Measurements from ENCODE around the gene ENHO.

The ENHO gene

GRCh38 chr9:34503406-34503805 lies 19.4 kb downstream of the ENHO start:
- H3K27ac ChIP-seq (ENCODE audit: low read depth, low read length): no peak overlapping the region
- H3K4me2 ChIP-seq (ENCODE audit: low read depth, low read length, poor library complexity, severe bottlenecking): no peak overlapping the region
- no peaks in the 10 kb centered on the region for H3K9me2 ChIP-seq (replicated peaks; ENCODE audit: insufficient read depth, low read length)
- H3K36me3 ChIP-seq (ENCODE audit: low read length): no peaks in the 10 kb centered on the region
- no peaks in the 10 kb centered on the region for H4K20me1 ChIP-seq (ENCODE audit: low read depth, low read length)
- H3K27me3 ChIP-seq (ENCODE audit: low read length): no peaks in the 10 kb centered on the region
- no peaks in the 10 kb centered on the region for H3K9me3 ChIP-seq (ENCODE audit: insufficient read depth, low read length)
- TF ChIP-seq CTCF (IDR thresholded peaks at IDR 0.05; ENCODE audit: insufficient read depth, low read length, poor library complexity, severe bottlenecking) (no peak), EZH2phosphoT487 (conservative IDR thresholded peaks at IDR 0.05; ENCODE audit: low read length) (no peak)
- no peak overlapping the region for H3K4me3 ChIP-seq (ENCODE audit: insufficient read depth, low read length, poor library complexity, severe bottlenecking)
- H3K9ac ChIP-seq (ENCODE audit: low read length): no peak overlapping the region
- H3F3A ChIP-seq (ENCODE audit: insufficient read depth): no peaks in the 10 kb centered on the region
- no peaks in the 10 kb centered on the region for H3K79me2 ChIP-seq (ENCODE audit: insufficient read depth, low read length)
- H2AFZ ChIP-seq (ENCODE audit: low read depth, low read length, severe bottlenecking): no peak overlapping the region

GRCh38 chr9:34502891-34503290 lies 19.9 kb downstream of the ENHO start:
- Histone ChIP-seq H3K9ac (ENCODE audit: low read length) (no peak overlapping the region), H3K4me2 (ENCODE audit: low read depth, low read length, poor library complexity, severe bottlenecking) (no peak overlapping the region), H2AFZ (ENCODE audit: low read depth, low read length, severe bottlenecking) (no peak overlapping the region), H3K36me3 (ENCODE audit: low read length) (no peaks in the 10 kb centered on the region), H3K27ac (ENCODE audit: low read depth, low read length) (no peak overlapping the region), H3K9me2 (replicated peaks; ENCODE audit: insufficient read depth, low read length) (no peaks in the 10 kb centered on the region), H3F3A (ENCODE audit: insufficient read depth) (no peaks in the 10 kb centered on the region), H3K4me3 (ENCODE audit: insufficient read depth, low read length, poor library complexity, severe bottlenecking) (no peak overlapping the region), H4K20me1 (ENCODE audit: low read depth, low read length) (no peaks in the 10 kb centered on the region), H3K79me2 (ENCODE audit: insufficient read depth, low read length) (no peaks in the 10 kb centered on the region), H3K27me3 (ENCODE audit: low read length) (no peaks in the 10 kb centered on the region), H3K9me3 (ENCODE audit: insufficient read depth, low read length) (no peaks in the 10 kb centered on the region)
- TF ChIP-seq CTCF (IDR thresholded peaks at IDR 0.05; ENCODE audit: insufficient read depth, low read length, poor library complexity, severe bottlenecking) (no peak), EZH2phosphoT487 (conservative IDR thresholded peaks at IDR 0.05; ENCODE audit: low read length) (no peak)

- no peaks in the 10 kb centered on the region for H3K9me3 ChIP-seq (ENCODE audit: insufficient read depth, low read length)
- H3F3A ChIP-seq (ENCODE audit: insufficient read depth): no peaks in the 10 kb centered on the region
- TF ChIP-seq CTCF (IDR thresholded peaks at IDR 0.05; ENCODE audit: insufficient read depth, low read length, poor library complexity, severe bottlenecking) (no peak), EZH2phosphoT487 (conservative IDR thresholded peaks at IDR 0.05; ENCODE audit: low read length) (no peak)
- H3K9me2 ChIP-seq (replicated peaks; ENCODE audit: insufficient read depth, low read length): no peaks in the 10 kb centered on the region
- H3K27me3 ChIP-seq (ENCODE audit: low read length): no peaks in the 10 kb centered on the region
- H4K20me1 ChIP-seq (ENCODE audit: low read depth, low read length): no peaks in the 10 kb centered on the region
- no peak overlapping the region for H3K4me2 ChIP-seq (ENCODE audit: low read depth, low read length, poor library complexity, severe bottlenecking)
- H3K9ac ChIP-seq (ENCODE audit: low read length): no peak overlapping the region
- H3K27ac ChIP-seq (ENCODE audit: low read depth, low read length): no peak overlapping the region
- no peaks in the 10 kb centered on the region for H3K36me3 ChIP-seq (ENCODE audit: low read length)
- H2AFZ ChIP-seq (ENCODE audit: low read depth, low read length, severe bottlenecking): no peak overlapping the region
- H3K79me2 ChIP-seq (ENCODE audit: insufficient read depth, low read length): no peaks in the 10 kb centered on the region
- H3K4me3 ChIP-seq (ENCODE audit: insufficient read depth, low read length, poor library complexity, severe bottlenecking): no peak overlapping the region
Observed at GRCh38 chr9:34502471-34502870, 20.3 kb downstream of the ENHO start.

Measured in SU-DHL-6 (cell line).